K562 (cell line): Measurements from ENCODE around the gene C6orf163. TPM values are rescaled to one million over a fixed set of nuclear protein-coding genes. Genes with fewer than 3 reads are reported as not detected.
A peak's percentile ranks its signal among the peaks of the same experiment; 100 is the strongest.

Experiments used
- ATAC-seq: fragments of 200-7000 bp; cut with Tn5 transposase; 3 replicates; pipeline ENCODE4 v1.9.1; 2020; ENCODE audit warnings: moderate library complexity
- BruUV-seq: library from RNA; stranded (reverse); fragments of 400-500 nt; replicated peaks from 2 replicates; lab custom pipeline; 2021; lab: Mats Ljungman, UMichigan
- CTCF ChIA-PET: fragments of 300-600 bp; formaldehyde crosslinking; extraction: SDS; loops from one replicate; lab custom pipeline; 2021; ENCODE audit warnings: low intra/inter-chr PET ratio; lab: Yijun Ruan, JAX
- POLR2A ChIA-PET: fragments of 300-600, 350-650 bp; sonication (Branson Sonifier 250); formaldehyde crosslinking; extraction: SDS; loops from one replicate; lab custom pipeline; 2021; ENCODE audit warnings: antibody characterized with exemption, inconsistent platforms; lab: Yijun Ruan, JAX
- DNase-seq, 4 experiments: peaks; one replicate each; pipeline versions ENCODE4 v3.0.0 to v3.0.0-alpha.2; 2011 to 2018; ENCODE audit warnings: low spot score in 3 of 4, mixed read lengths in 3 of 4; ENCODE audit errors: extremely low read depth in 1 of 4
- FAIRE-seq: peaks from 2 replicates; lab custom pipeline; 2011; peaks lifted over from hg19 to GRCh38; lab: Jason Lieb, UNC
- H2AFZ ChIP-seq: 2 replicates; pipeline ENCODE4 v1.6.0; 2011; ENCODE audit warnings: low read depth, low read length, control low read depth, inconsistent platforms
- H3K27ac ChIP-seq: fragments of 200-600 bp; 3 replicates; pipeline ENCODE4 v1.8.0; 2011; ENCODE audit warnings: low read depth, mild to moderate bottlenecking, control low read depth, inconsistent platforms, low read length, moderate library complexity, mixed read lengths; ENCODE audit errors: extremely low read depth
- H3K27me3 ChIP-seq, 2 experiments: fragments of 300-600 bp in 1 of 2; 2 replicates in 1 of 2; 3 replicates in 1 of 2; pipeline versions ENCODE4 v1.6.0 to v1.8.0; 2011; ENCODE audit warnings: inconsistent platforms in 2 of 2, low read length in 2 of 2, mild to moderate bottlenecking in 1 of 2, mixed read lengths in 1 of 2, moderate library complexity in 1 of 2; ENCODE audit not compliant: control insufficient read depth in 2 of 2, insufficient read depth in 2 of 2
- H3K36me3 ChIP-seq: fragments of 300-600 bp; 3 replicates; pipeline ENCODE4 v1.8.0; 2011; ENCODE audit warnings: mild to moderate bottlenecking, low read length, inconsistent platforms; ENCODE audit not compliant: control insufficient read depth, insufficient read depth
- H3K4me1 ChIP-seq, 2 experiments: fragments of 200-600 bp in 1 of 2; replicated peaks in 1 of 2; 2 replicates in 1 of 2; 3 replicates in 1 of 2; pipeline versions ENCODE4 v1.5.1 to v1.8.0; 2011; ENCODE audit warnings: inconsistent platforms in 2 of 2, low read length in 2 of 2, mild to moderate bottlenecking in 1 of 2, mixed read lengths in 1 of 2, moderate library complexity in 1 of 2; ENCODE audit not compliant: control insufficient read depth in 2 of 2, insufficient read depth in 2 of 2
- H3K4me2 ChIP-seq: 2 replicates; pipeline ENCODE4 v1.6.1; 2011; ENCODE audit warnings: low read length, control low read depth, inconsistent platforms, mixed read lengths; ENCODE audit not compliant: insufficient read depth
- H3K4me3 ChIP-seq: fragments of 200-600 bp; sonication (generic), shearing (Covaris generic); 2 replicates; pipeline ENCODE4 v1.5.1; 2016; ENCODE audit warnings: control low read depth, inconsistent platforms
- H3K79me2 ChIP-seq: fragments of 200-600 bp; 3 replicates; pipeline ENCODE4 v1.8.0; 2011; ENCODE audit warnings: low read length, inconsistent platforms; ENCODE audit not compliant: control insufficient read depth, insufficient read depth
- H3K9ac ChIP-seq, 2 experiments: 2 replicates each; pipeline versions ENCODE4 v1.6.0 to v1.6.1; 2011; ENCODE audit warnings: low read depth in 2 of 2, low read length in 2 of 2, control low read depth in 1 of 2, inconsistent platforms in 1 of 2, mild to moderate bottlenecking in 1 of 2, mixed read lengths in 1 of 2; ENCODE audit not compliant: insufficient read depth in 1 of 2
- H3K9me1 ChIP-seq: one replicate; pipeline ENCODE4 v1.6.0; 2011; ENCODE audit warnings: inconsistent platforms, mild to moderate bottlenecking, low read length, moderate library complexity; ENCODE audit not compliant: control insufficient read depth, insufficient read depth
- H3K9me3 ChIP-seq: replicated peaks from 2 replicates; pipeline ENCODE4 v1.5.1; 2011; ENCODE audit warnings: low read depth, low read length, inconsistent platforms; ENCODE audit not compliant: control insufficient read depth, insufficient read depth
- H4K20me1 ChIP-seq: replicated peaks from 2 replicates; pipeline ENCODE4 v1.6.1; 2011; ENCODE audit warnings: low read length, inconsistent platforms, mixed read lengths; ENCODE audit not compliant: control insufficient read depth, insufficient read depth
- BMI1 ChIP-seq: fragments of 150-350 bp; IDR thresholded peaks from 2 replicates; pipeline ENCODE4 v1.6.1; 2014; ENCODE audit warnings: low read length
- CHAMP1 ChIP-seq: fragments of 450-650 bp; IDR thresholded peaks from 2 replicates; pipeline ENCODE4 v1.6.1; 2016; ENCODE audit warnings: mild to moderate bottlenecking
- EHMT2 ChIP-seq: fragments of 450-650 bp; IDR thresholded peaks from 2 replicates; pipeline ENCODE4 v1.6.1; 2018; ENCODE audit warnings: antibody characterized with exemption
- FOXJ2 ChIP-seq: fragments of 200-800 bp; sonication (Bioruptor generic); IDR thresholded peaks from 2 replicates; pipeline ENCODE4 v1.6.1; 2016; ENCODE audit warnings: missing genetic modification characterization, missing compliant biosample characterization
- HDAC6 ChIP-seq: IDR thresholded peaks from 2 replicates; pipeline ENCODE4 v1.6.1; 2012; ENCODE audit warnings: low read depth, mild to moderate bottlenecking, control low read depth, inconsistent platforms, low read length, moderate library complexity
- HMG20A ChIP-seq: fragments of 450-650 bp; formaldehyde crosslinking; conservative IDR thresholded peaks from 2 replicates; pipeline ENCODE4 v1.4.0; 2020; ENCODE audit warnings: mild to moderate bottlenecking, mixed read lengths
- ILF3 ChIP-seq: fragments of 450-650 bp; IDR thresholded peaks from 2 replicates; pipeline ENCODE4 v1.6.1; 2018; ENCODE audit warnings: antibody characterized with exemption, mild to moderate bottlenecking, moderate library complexity, borderline replicate concordance
- PURB ChIP-seq: sonication (generic); formaldehyde crosslinking; IDR thresholded peaks from 2 replicates; pipeline ENCODE4 v1.9.0; 2021; ENCODE audit warnings: low read depth, mild to moderate bottlenecking, missing genetic modification reagents
- RAD51 ChIP-seq: fragments of 450-650 bp; IDR thresholded peaks from 2 replicates; pipeline ENCODE4 v1.7.1; 2016; ENCODE audit warnings: low read depth, mild to moderate bottlenecking, borderline replicate concordance
- RCOR1 ChIP-seq, 2 experiments: IDR thresholded peaks; 2 replicates each; pipeline ENCODE4 v1.6.1; 2012; ENCODE audit warnings: low read depth in 2 of 2, low read length in 2 of 2, borderline replicate concordance in 1 of 2, improper control_type of control experiment in 1 of 2
- SRSF3 ChIP-seq: fragments of 200-400 bp; formaldehyde crosslinking; IDR thresholded peaks from 2 replicates; pipeline ENCODE4 v1.6.1; 2016; ENCODE audit warnings: mild to moderate bottlenecking, low read length, moderate library complexity; ENCODE audit not compliant: insufficient read depth
- TAL1 ChIP-seq: fragments of 450-650 bp; IDR thresholded peaks from 2 replicates; pipeline ENCODE4 v1.6.1; 2016; ENCODE audit warnings: mild to moderate bottlenecking
- YBX1 ChIP-seq: fragments of 450-650 bp; IDR thresholded peaks from 2 replicates; pipeline ENCODE4 v1.7.1; 2016; ENCODE audit warnings: mild to moderate bottlenecking
- ZBTB2 ChIP-seq: fragments of 450-650 bp; IDR thresholded peaks from 2 replicates; pipeline ENCODE4 v1.6.1; 2016; ENCODE audit warnings: antibody characterized with exemption
- ZNF143 ChIP-seq: sonication (generic); formaldehyde crosslinking; IDR thresholded peaks from 2 replicates; pipeline ENCODE4 v1.9.0; 2022; ENCODE audit warnings: mild to moderate bottlenecking, missing genetic modification reagents
- ZNF41 ChIP-seq: fragments of 250-450 bp; sonication (Bioruptor Pico); conservative IDR thresholded peaks from 2 replicates; pipeline ENCODE4 v1.4.0; 2020; ENCODE audit warnings: mild to moderate bottlenecking
- ZNF764 ChIP-seq: fragments of 250-450 bp; sonication (Bioruptor Pico); IDR thresholded peaks from 2 replicates; pipeline ENCODE4 v1.4.0; 2020; ENCODE audit warnings: low read depth, mild to moderate bottlenecking, moderate library complexity
- WGBS: fragments of 100-300 bp; shearing (Covaris generic); methylation state at CpG from one replicate; pipeline ENCODE4 v1.1.6; 2016; ENCODE audit warnings: low coverage, mixed read lengths; ENCODE audit not compliant: insufficient coverage; ENCODE audit errors: missing lambda C conversion rate; 5-methylcytosine and 5-hydroxymethylcytosine counted together
- in situ Hi-C: fragments of 300-500 bp; cut with MboI; formaldehyde crosslinking; loops from 4 replicates; pipeline ENCODE4 v1.15.0; 2018; ENCODE audit warnings: inconsistent platforms, mixed read lengths
- intact Hi-C: fragments of 100-400 bp; cut with micrococcal nuclease; formaldehyde crosslinking; loops from 2 replicates; pipeline ENCODE4 v1.14.2; 2022
- polyA plus RNA-seq, 8 experiments: library from polyadenylated mRNA; depleted of rRNA in 4 of 8; stranded (reverse) in 5 of 8; unstranded in 3 of 8; fragments of >200 nt; fragmentation: Nextera tagmentation in 2 of 8; fragmentation: Illumina TruSeq in 1 of 8; extraction: Ambion mirVana in 2 of 8; extraction: Trizol in 1 of 8; gene quantifications; 2 replicates each; pipeline versions ENCODE4 v1.2.1 to v1.2.3, GENCODE V29; 2011 to 2014; ENCODE audit warnings: inconsistent platforms in 1 of 8, missing spikeins in 1 of 8
- total RNA-seq, 7 experiments: library from RNA; depleted of rRNA in 6 of 7; stranded (reverse); fragments of >200 nt in 6 of 7; fragmentation: Illumina TruSeq in 2 of 7; extraction: Trizol in 2 of 7; gene quantifications; 2 replicates each; pipeline versions ENCODE4 v1.2.1 to v1.2.3, GENCODE V29; 2011 to 2021; ENCODE audit warnings: low replicate concordance in 1 of 7
- TF ChIP-seq, protein P1 (sequence below): fragments of 450-650 bp; IDR thresholded peaks from 2 replicates; pipeline ENCODE4 v1.7.1; 2018; ENCODE audit warnings: mild to moderate bottlenecking, low read depth; ENCODE audit not compliant: partially characterized antibody

Gene C6orf163
- total and polyA plus RNA-seq, 9 of the 15 experiments (the other 6 are each of a cell fraction or from before 2014, with no cell fraction given) = 0.67 to 4.7 (median 1.5) TPM

DNA sequence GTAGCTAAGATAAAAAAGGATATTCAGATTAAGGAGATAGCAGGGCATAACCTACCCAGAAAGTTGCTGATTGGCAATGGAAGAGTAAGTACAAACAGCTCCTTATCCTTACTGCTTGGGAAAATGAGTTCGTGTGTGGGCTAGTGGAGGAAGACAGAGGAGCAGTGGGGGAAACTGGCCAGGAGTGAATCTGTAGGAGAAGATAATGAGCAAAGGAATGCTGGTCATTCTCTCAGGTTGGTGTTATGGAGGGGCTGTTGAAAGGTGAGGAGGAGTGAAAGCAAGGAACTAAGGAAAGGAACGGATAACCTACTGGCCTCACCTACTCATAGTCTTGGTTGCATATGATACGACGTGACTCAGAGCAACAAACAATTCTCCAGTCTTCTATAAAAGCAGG is 8.2 kb upstream of the C6orf163 start:
- H3K27me3 ChIP-seq = no peaks in the 10 kb centered on the region
- H3K4me1 ChIP-seq = peaks cover 8 to 34% of the 10 kb centered on the region in 2 experiments; a peak in 4 of 5 replicates
- in situ Hi-C loops (no loop called here), intact Hi-C loops (no loop called here)
- H3K79me2 ChIP-seq = peaks cover 21% of the 10 kb centered on the region; the same call in 2 of the 3 replicates
- no TSS peak for BruUV-seq
- DNase-seq (peak; percentile 17 to 36 (median 27)), ATAC-seq (peak; percentile 39), FAIRE-seq (peak; percentile 56)
- peaks cover 3% of the 10 kb centered on the region for H3K9me1 ChIP-seq
- H2AFZ ChIP-seq = no peak overlapping the region
- H3K4me3 ChIP-seq = no peak overlapping the region
- peak overlapping the region; percentile 46 for H3K4me2 ChIP-seq
- no peak overlapping the region for H3K9ac ChIP-seq
- no peak overlapping the region for H3K27ac ChIP-seq
- no peaks in the 10 kb centered on the region for H3K9me3 ChIP-seq
- ChIA-PET CTCF (no interaction called here), POLR2A (interaction anchor here (0.6 to 1.4 kb wide), 2 partner anchors 15 to 294 kb away, joined by 4 to 5 read pairs; no protein-coding TSS in a partner anchor)
- 39% methylated on average over 4 of the region's 4 CpGs for WGBS
- H3K36me3 ChIP-seq = no peaks in the 10 kb centered on the region; the same call in 2 of the 3 replicates
- no peaks in the 10 kb centered on the region for H4K20me1 ChIP-seq
- TF ChIP-seq ILF3 (no peak), ZNF764 (no peak), PURB (CRISPR knock-in tag) (no peak), TAL1 (peak; percentile 21; the same call in 1 of the 2 replicates), EHMT2 (peak; percentile 56; the same call in 1 of the 2 replicates), ZBTB2 (0 out of 2 replicates have a peak, but pooled peaks have one; percentile 34), FOXJ2 (tag) (no peak), HMG20A (CRISPR knock-in tag) (no peak), BMI1 (no peak), HDAC6 (no peak), ZNF41 (CRISPR knock-in tag) (no peak), CHAMP1 (no peak), ZNF143 (CRISPR knock-in tag) (no peak), SRSF3 (no peak), RCOR1 (IDR thresholded peaks at IDR 0.05; ENCODE audit: borderline replicate concordance in 1 of 2, low read depth in 2 of 2, low read length in 2 of 2) (no peak), YBX1 (no peak), RAD51 (no peak)
- TF ChIP-seq, protein P1, sequence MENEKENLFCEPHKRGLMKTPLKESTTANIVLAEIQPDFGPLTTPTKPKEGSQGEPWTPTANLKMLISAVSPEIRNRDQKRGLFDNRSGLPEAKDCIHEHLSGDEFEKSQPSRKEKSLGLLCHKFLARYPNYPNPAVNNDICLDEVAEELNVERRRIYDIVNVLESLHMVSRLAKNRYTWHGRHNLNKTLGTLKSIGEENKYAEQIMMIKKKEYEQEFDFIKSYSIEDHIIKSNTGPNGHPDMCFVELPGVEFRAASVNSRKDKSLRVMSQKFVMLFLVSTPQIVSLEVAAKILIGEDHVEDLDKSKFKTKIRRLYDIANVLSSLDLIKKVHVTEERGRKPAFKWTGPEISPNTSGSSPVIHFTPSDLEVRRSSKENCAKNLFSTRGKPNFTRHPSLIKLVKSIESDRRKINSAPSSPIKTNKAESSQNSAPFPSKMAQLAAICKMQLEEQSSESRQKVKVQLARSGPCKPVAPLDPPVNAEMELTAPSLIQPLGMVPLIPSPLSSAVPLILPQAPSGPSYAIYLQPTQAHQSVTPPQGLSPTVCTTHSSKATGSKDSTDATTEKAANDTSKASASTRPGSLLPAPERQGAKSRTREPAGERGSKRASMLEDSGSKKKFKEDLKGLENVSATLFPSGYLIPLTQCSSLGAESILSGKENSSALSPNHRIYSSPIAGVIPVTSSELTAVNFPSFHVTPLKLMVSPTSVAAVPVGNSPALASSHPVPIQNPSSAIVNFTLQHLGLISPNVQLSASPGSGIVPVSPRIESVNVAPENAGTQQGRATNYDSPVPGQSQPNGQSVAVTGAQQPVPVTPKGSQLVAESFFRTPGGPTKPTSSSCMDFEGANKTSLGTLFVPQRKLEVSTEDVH = no peak
